Stimulated activated CD8-positive, alpha-beta memory T cell treated with anti-CD3 and anti-CD28 coated beads, Interleukin-12 subunit alpha, Interleukin-12 subunit beta, amount 100 ng/mL, for 24 hours (primary cell): ENCODE data around the gene ATOH8.

Source experiments
- DNase-seq: peaks from one replicate; pipeline ENCODE4 v3.0.0-alpha.2; 2020; ENCODE audit errors: extremely low read depth

ATOH8 gene

GRCh38 chr2:85718885-85719492 is 34.8 kb upstream of the ATOH8 start:
- DNase-seq, result no peak

- no peak for DNase-seq
These were observed 34.1 kb upstream of the ATOH8 start for GRCh38 chr2:85719609-85720240.

- DNase-seq, result no peak
These were observed 33.3 kb upstream of the ATOH8 start for GRCh38 chr2:85720533-85720932.

DNA sequence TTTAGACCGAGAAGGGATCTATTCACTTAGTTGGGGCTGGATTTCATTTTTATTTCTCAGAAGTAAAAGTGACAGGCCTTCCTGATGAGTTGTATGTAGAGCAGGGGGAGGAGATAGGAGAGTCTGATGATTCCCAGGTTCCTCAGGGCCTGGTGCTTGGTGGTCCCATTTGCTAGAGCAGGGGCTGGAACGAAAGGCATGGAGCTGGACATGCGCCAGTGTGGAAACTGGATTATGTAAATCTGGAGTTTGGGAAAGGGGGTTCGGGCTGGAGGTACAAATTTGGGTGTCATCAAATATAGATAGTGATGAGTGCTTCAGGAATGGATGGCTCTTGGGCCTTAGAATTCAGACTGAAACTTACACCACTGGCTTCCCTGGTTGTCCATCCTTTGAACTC is 32.1 kb upstream of the ATOH8 start:
- no peak for DNase-seq

- no peak for DNase-seq
These were observed 31.3 kb upstream of the ATOH8 start for GRCh38 chr2:85722519-85722918.

DNA sequence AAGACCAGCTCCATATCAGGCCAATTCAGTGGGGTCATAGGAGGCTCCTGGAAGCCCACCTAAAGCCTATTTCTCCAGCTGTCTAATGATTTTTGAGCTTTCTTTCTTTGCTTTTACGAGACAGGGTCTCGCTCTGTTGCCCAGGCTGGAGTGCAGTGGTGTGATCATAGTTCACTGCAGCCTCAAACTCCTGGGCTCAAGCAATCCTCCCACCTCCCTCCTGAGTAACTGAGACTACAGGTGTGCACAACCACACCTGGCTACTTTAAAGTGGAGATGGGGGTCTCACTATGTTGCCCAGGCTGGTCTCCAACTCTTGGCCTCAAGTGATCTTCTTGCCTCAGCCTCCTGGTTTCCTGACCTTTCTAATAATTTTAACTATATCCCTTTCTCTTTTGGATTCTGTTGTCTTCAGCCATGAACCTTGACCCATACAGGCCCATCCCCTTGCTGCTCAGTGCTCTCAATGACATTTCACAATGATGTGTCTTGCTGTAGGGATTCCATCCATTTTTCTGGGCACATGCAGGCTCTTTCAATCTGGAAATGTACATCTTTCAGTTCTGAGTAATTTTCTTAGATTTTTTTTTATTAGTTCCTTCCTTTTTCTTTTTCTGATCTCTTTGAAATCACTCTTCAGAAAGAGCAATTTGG is 30.0 kb upstream of the ATOH8 start:
- no peak for DNase-seq

- DNase-seq, result no peak
These were observed 29.0 kb upstream of the ATOH8 start for GRCh38 chr2:85724731-85725181.

GRCh38 chr2:85725451-85725850 is 28.3 kb upstream of the ATOH8 start:
- no peak for DNase-seq

- DNase-seq, result no peak
These were observed 26.0 kb upstream of the ATOH8 start for GRCh38 chr2:85727798-85728197.

GRCh38 chr2:85728342-85728741 is 25.4 kb upstream of the ATOH8 start:
- DNase-seq, result no peak

DNA sequence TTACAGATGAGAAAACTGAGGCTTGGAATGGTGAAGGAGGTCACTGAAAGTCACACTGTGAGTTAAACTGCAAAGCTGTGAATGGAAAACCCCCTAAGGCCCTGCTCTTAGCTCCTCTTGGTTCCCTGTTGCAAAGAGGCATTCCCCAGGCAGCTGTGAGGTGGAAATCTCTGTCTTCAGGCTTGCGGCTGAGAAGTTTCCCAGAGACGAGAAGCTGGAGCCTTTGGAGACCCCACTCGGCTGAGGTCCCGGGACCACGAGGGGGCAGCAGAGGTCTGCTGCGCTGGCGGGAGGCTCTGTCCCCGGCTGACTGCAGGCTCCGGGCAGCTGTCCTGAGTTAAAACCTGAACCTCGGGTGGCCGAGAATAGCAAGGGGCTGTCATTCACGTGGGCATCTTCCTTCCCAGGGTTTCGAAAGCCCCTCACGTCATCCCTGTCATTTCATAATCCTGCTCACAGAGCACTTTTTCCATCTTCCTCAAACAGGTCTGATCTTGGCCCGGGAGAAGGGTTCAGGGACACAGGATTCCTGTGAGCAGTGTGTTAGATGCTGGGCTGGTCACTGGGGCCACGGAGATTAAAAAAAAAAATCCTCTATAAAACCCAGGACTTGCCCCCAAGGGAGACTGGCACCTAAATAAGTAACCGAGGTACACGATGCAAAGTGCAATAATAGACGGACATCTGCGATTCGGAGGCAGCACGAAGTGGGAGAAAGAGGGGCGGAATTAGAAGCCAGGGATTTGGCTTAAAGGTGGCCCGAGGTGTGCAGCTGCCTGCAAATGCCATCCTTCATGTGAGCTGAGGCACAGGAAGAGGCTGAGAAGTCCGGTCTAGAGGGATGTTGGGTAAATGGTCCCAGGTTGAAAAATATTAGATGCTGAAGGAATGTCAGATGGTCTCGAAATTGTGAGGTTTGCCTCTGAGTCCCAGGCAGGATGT is 24.6 kb upstream of the ATOH8 start:
- DNase-seq, result peak; percentile 44

DNA sequence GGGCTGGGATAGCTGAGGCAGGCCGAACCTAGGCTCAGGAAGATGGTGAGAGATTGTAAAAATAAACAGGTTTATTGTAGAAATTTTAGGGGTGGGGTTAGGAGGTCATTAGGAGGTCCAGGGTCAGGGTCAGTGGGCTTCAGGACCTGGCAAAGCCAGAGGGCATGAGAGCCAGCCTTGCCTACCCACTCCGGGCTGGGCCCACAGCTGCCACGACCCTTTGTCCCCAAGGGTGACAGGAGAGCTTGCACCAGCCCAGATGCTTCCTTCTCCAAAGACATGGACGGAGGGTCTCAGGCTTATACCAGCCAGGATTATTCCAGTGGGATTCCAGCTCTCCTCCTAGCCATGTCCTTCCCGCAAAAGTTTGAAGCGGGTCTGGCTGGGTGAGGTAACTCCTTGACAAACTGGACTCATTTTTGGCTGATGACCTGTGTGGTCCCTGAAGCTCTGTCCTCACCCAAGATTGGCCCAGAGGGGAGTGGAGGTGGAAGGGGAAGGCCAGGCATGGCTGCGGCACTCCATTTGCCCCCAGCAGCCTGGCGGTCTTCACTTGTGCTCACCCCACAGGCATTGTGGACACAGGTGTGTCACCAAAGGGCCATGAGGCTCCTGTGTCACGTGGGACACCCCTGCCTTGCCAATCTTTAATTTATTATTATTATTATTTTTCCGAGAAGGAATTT is 23.8 kb upstream of the ATOH8 start:
- no peak for DNase-seq

- DNase-seq, result no peak
These were observed 23.0 kb upstream of the ATOH8 start for GRCh38 chr2:85730686-85731230.

- no peak for DNase-seq
These were observed 22.2 kb upstream of the ATOH8 start for GRCh38 chr2:85731606-85732005.

DNA sequence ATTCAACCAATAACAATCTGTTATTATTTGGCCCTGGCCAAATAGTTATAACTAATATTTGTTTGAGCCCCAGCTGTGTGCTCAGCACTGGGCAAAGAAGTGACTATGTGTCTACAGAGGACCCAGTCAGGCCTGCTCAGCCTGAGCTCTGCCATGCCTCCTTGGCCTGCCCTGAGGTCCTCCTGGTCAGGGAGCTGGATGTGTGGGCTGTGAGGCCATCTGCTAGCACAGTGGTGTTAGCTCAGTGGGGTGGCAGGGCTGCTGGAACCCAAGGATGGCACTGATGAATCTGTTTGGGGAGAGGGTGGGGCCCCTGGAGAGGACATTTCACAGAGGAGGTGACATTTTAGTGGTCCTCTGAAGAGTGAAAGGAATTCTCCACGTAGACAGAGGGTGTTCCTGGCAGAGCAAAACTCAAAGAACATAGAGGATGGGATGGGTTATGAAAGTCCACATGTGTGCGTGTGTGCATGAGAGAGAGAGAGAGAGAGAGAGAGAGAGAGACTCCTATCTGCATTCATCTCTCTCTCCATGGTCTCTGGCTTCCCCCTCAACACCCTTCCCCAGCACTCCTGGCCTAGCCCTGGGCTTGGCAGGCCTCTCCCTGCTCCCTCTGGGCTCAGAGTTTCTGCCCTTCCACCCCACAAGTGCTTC is 21.2 kb upstream of the ATOH8 start:
- no peak for DNase-seq

GRCh38 chr2:85733121-85733960 is 20.4 kb upstream of the ATOH8 start:
- DNase-seq, result no peak

DNA sequence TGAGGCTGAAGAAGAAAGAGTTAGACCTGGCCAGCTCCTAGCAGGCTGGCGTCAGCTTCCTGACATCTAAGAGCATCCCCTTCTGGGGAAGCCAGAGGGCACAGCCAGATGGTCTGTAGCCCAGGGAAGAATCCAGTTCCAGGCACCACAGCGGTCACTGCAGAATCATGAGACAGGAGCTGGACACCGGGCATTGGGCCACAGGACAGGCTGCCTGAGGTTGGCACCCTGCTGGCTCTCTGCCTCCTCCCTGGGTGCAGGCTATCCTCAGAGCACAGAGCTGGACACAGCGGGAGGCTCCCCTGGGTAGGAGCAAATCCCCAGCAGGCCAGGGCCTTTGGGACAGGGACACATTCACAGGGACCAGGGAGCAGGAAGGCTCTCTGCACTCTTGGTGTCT is 19.8 kb upstream of the ATOH8 start:
- no peak for DNase-seq

DNA sequence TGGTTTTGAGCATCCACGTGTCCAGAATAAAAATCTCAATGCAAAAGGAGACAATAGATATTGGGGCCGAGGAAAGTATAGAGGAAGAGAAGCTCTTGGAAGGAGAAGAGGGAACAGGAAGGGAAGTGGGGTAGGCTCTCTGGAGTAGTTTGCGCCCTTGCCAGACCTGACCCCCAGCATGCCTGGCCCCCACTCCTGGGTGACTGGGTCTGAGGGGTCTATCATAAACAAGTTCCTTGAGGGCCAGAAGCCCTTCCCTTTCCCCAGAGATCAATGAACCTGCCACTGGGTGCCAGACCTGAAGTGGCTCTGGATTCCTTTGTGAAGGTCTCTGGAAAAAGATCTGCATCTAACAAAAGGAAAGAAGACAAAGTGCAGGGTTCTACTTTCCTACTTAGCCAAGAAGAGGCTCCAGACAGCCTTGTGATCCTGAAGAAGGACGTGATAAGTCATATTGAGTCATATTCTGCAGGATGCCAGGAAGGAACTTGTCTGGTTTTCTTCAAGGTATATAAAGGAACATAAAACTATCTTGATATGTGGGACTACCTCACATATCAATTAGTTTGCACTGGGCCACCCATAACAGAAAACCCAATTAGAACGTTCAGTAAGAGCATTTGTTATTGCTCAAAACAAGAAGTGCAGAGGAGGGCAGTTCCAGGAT is 18.7 kb upstream of the ATOH8 start:
- DNase-seq, result no peak

DNA sequence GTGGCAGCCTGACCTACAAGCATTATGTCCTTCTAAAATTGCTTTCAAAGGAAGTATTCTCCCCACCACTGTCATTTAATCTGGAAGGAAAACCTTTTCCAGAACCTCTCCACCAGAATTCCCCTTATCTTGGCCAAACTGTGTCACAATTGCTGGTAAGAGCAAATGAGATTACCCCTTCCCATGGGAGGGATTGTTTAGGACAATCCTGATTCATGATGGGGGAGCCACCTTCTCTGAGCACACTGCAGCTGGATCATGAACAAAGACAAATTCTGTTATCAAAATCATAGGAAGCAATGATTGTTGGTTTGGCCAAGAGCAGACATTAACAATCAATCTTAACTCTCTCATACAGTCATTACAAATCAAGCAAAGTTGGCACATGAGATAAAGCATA is 18.1 kb upstream of the ATOH8 start:
- no peak for DNase-seq
